Activated naive CD4-positive, alpha-beta T cell treated with anti-CD3 and anti-CD28 coated beads for 36 hours (primary cell): Measurements from ENCODE around the gene CDK14. TPM values are rescaled to one million over a fixed set of nuclear protein-coding genes. Genes with fewer than 3 reads are reported as not detected.

Experiments
- CTCF ChIA-PET: fragments of 350-600 bp; sonication (Branson Sonifier 250); formaldehyde crosslinking; loops from one replicate; lab custom pipeline; 2021; ENCODE audit warnings: antibody characterized with exemption; lab: Charles Lee
- DNase-seq: peaks from one replicate; pipeline ENCODE4 v3.0.0-alpha.2; 2020
- H3K27ac Mint-ChIP-seq: one replicate; pipeline ENCODE4 v1.8.0; 2021; ENCODE audit warnings: mild to moderate bottlenecking, mixed read lengths
- H3K27me3 Mint-ChIP-seq: one replicate; pipeline ENCODE4 v1.8.0; 2021; ENCODE audit warnings: low read depth, mixed read lengths
- H3K36me3 Mint-ChIP-seq: one replicate; pipeline ENCODE4 v1.8.0; 2021; ENCODE audit warnings: low read depth, mixed read lengths
- H3K4me1 Mint-ChIP-seq: one replicate; pipeline ENCODE4 v1.8.0; 2021; ENCODE audit warnings: low read depth, mixed read lengths
- H3K4me3 Mint-ChIP-seq: one replicate; pipeline ENCODE4 v1.8.0; 2021; ENCODE audit warnings: mild to moderate bottlenecking, moderate library complexity, mixed read lengths
- H3K9me3 Mint-ChIP-seq: one replicate; pipeline ENCODE4 v1.8.0; 2021; ENCODE audit warnings: mixed read lengths
- intact Hi-C: fragments of 100-400 bp; cut with micrococcal nuclease; formaldehyde crosslinking; loops from one replicate; pipeline ENCODE4 v1.15.1; 2023
- total RNA-seq, 2 experiments: library from RNA; stranded (reverse); gene quantifications; one replicate each; pipeline ENCODE4 v1.2.3, GENCODE V29; 2021

The CDK14 gene
- total RNA-seq, 2 experiments from 2014 or later: 0.42 to 0.81 TPM

GRCh38 chr7:90693939-90694338, 97.8 kb downstream of the CDK14 start:
- intact Hi-C loops: no loop called here
- Mint-ChIP-seq H3K4me1 (no peaks in the 10 kb centered on the region), H3K27me3 (no peaks in the 10 kb centered on the region), H3K27ac (no peak overlapping the region), H3K4me3 (no peak overlapping the region), H3K9me3 (no peaks in the 10 kb centered on the region), H3K36me3 (no peaks in the 10 kb centered on the region)
- CTCF ChIA-PET: no interaction called here
- no peak for DNase-seq

- Mint-ChIP-seq H3K4me1 (peaks cover 2% of the 10 kb centered on the region), H3K9me3 (no peaks in the 10 kb centered on the region), H3K4me3 (no peak overlapping the region), H3K36me3 (no peaks in the 10 kb centered on the region), H3K27ac (no peak overlapping the region), H3K27me3 (peaks cover 2% of the 10 kb centered on the region)
- DNase-seq: no peak
- intact Hi-C loops: no loop called here
- CTCF ChIA-PET: interaction anchor here (0.8 kb wide), 1 partner anchor 707 kb away, joined by 3 read pairs; no protein-coding TSS in a partner anchor
These were observed 102.5 kb downstream of the CDK14 start for GRCh38 chr7:90698616-90699015.

- Mint-ChIP-seq H3K9me3 (no peaks in the 10 kb centered on the region), H3K27me3 (peaks cover 7% of the 10 kb centered on the region), H3K27ac (no peak overlapping the region), H3K36me3 (no peaks in the 10 kb centered on the region), H3K4me3 (no peak overlapping the region), H3K4me1 (peaks cover 2% of the 10 kb centered on the region)
- CTCF ChIA-PET: interaction anchor here (1.2 kb wide), 1 partner anchor 21 kb away, joined by 3 read pairs; no protein-coding TSS in a partner anchor
- intact Hi-C loops: no loop called here
- DNase-seq: no peak
These were observed 104.9 kb downstream of the CDK14 start for GRCh38 chr7:90701021-90701420.

GRCh38 chr7:90701771-90702170, 105.7 kb downstream of the CDK14 start:
- Mint-ChIP-seq H3K9me3 (no peaks in the 10 kb centered on the region), H3K4me1 (peaks cover 2% of the 10 kb centered on the region), H3K36me3 (no peaks in the 10 kb centered on the region), H3K27me3 (peaks cover 7% of the 10 kb centered on the region), H3K4me3 (no peak overlapping the region), H3K27ac (no peak overlapping the region)
- no peak for DNase-seq
- CTCF ChIA-PET: interaction anchor here (1.2 kb wide), 1 partner anchor 22 kb away, joined by 3 read pairs; no protein-coding TSS in a partner anchor
- intact Hi-C loops: no loop called here

GRCh38 chr7:90705391-90706071, 109.4 kb downstream of the CDK14 start:
- H3K27me3 Mint-ChIP-seq: peaks cover 7% of the 10 kb centered on the region
- H3K4me3 Mint-ChIP-seq: no peak overlapping the region
- H3K9me3 Mint-ChIP-seq: no peaks in the 10 kb centered on the region
- DNase-seq: no peak
- intact Hi-C loops: no loop called here
- peaks cover 2% of the 10 kb centered on the region for H3K4me1 Mint-ChIP-seq
- no peaks in the 10 kb centered on the region for H3K36me3 Mint-ChIP-seq
- no peak overlapping the region for H3K27ac Mint-ChIP-seq
- CTCF ChIA-PET: no interaction called here

- intact Hi-C loops: no loop called here
- H3K4me3 Mint-ChIP-seq: no peak overlapping the region
- H3K27ac Mint-ChIP-seq: no peak overlapping the region
- DNase-seq: no peak
- H3K9me3 Mint-ChIP-seq: no peaks in the 10 kb centered on the region
- CTCF ChIA-PET: no interaction called here
- peaks cover 7% of the 10 kb centered on the region for H3K27me3 Mint-ChIP-seq
- H3K4me1 Mint-ChIP-seq: no peaks in the 10 kb centered on the region
- no peaks in the 10 kb centered on the region for H3K36me3 Mint-ChIP-seq
These were observed 110.1 kb downstream of the CDK14 start for GRCh38 chr7:90706072-90706716.

GRCh38 chr7:90708841-90709317, 112.8 kb downstream of the CDK14 start:
- CTCF ChIA-PET: interaction anchor here (0.6 to 0.7 kb wide), 2 partner anchors 199 to 245 kb away, joined by 3 read pairs; no protein-coding TSS in a partner anchor

GRCh38 chr7:90709501-90710465, 113.7 kb downstream of the CDK14 start:
- Mint-ChIP-seq H3K9me3 (no peaks in the 10 kb centered on the region), H3K4me3 (no peak overlapping the region), H3K4me1 (no peaks in the 10 kb centered on the region), H3K36me3 (no peaks in the 10 kb centered on the region), H3K27ac (no peak overlapping the region), H3K27me3 (no peaks in the 10 kb centered on the region)
- no peak for DNase-seq
- intact Hi-C loops: no loop called here
- CTCF ChIA-PET: interaction anchor here (0.7 kb wide), 1 partner anchor 246 kb away, joined by 3 read pairs; no protein-coding TSS in a partner anchor

More at GRCh38 chr7:90708841-90709317, 112.8 kb downstream of the CDK14 start:
- no peaks in the 10 kb centered on the region for H3K9me3 Mint-ChIP-seq
- H3K4me3 Mint-ChIP-seq: no peak overlapping the region
- peak; percentile 27 for DNase-seq
- peaks cover 5% of the 10 kb centered on the region for H3K27me3 Mint-ChIP-seq
- H3K4me1 Mint-ChIP-seq: no peaks in the 10 kb centered on the region
- intact Hi-C loops: loop anchor here (1.0 kb wide), 1 partner anchor 325 kb away; no protein-coding TSS in a partner anchor
- no peaks in the 10 kb centered on the region for H3K36me3 Mint-ChIP-seq
- no peak overlapping the region for H3K27ac Mint-ChIP-seq

- Mint-ChIP-seq H3K9me3 (no peaks in the 10 kb centered on the region), H3K4me1 (no peaks in the 10 kb centered on the region), H3K27ac (no peak overlapping the region), H3K27me3 (no peaks in the 10 kb centered on the region), H3K4me3 (no peak overlapping the region), H3K36me3 (no peaks in the 10 kb centered on the region)
- DNase-seq: no peak
- intact Hi-C loops: no loop called here
- CTCF ChIA-PET: no interaction called here
These were observed 114.3 kb downstream of the CDK14 start for GRCh38 chr7:90710466-90710850.

GRCh38 chr7:90713628-90714027, 117.5 kb downstream of the CDK14 start:
- Mint-ChIP-seq H3K27me3 (no peaks in the 10 kb centered on the region), H3K9me3 (no peaks in the 10 kb centered on the region), H3K4me3 (no peak overlapping the region), H3K4me1 (no peaks in the 10 kb centered on the region), H3K27ac (no peak overlapping the region), H3K36me3 (no peaks in the 10 kb centered on the region)
- no peak for DNase-seq
- CTCF ChIA-PET: interaction anchor here (1.3 kb wide), 1 partner anchor 13 kb away, joined by 3 read pairs; no protein-coding TSS in a partner anchor
- intact Hi-C loops: no loop called here

- CTCF ChIA-PET: interaction anchor here (1.3 kb wide), 1 partner anchor 15 kb away, joined by 3 read pairs; no protein-coding TSS in a partner anchor
- Mint-ChIP-seq H3K4me1 (no peaks in the 10 kb centered on the region), H3K36me3 (no peaks in the 10 kb centered on the region), H3K9me3 (no peaks in the 10 kb centered on the region), H3K4me3 (no peak overlapping the region), H3K27me3 (no peaks in the 10 kb centered on the region), H3K27ac (no peak overlapping the region)
- no peak for DNase-seq
- intact Hi-C loops: no loop called here
These were observed 118.9 kb downstream of the CDK14 start for GRCh38 chr7:90715067-90715466.
